Inflammatory macrophage treated with lipopolysaccharide for 4 hours (primary cell): ENCODE data around the gene CACNA1S.

ENCODE experiments used
- DNase-seq: peaks from one replicate; pipeline ENCODE4 v3.0.0-alpha.2; 2020

Gene CACNA1S

GRCh38 chr1:201115390-201115937 lies 3.2 kb upstream of the CACNA1S start:
- no peak for DNase-seq

DNA sequence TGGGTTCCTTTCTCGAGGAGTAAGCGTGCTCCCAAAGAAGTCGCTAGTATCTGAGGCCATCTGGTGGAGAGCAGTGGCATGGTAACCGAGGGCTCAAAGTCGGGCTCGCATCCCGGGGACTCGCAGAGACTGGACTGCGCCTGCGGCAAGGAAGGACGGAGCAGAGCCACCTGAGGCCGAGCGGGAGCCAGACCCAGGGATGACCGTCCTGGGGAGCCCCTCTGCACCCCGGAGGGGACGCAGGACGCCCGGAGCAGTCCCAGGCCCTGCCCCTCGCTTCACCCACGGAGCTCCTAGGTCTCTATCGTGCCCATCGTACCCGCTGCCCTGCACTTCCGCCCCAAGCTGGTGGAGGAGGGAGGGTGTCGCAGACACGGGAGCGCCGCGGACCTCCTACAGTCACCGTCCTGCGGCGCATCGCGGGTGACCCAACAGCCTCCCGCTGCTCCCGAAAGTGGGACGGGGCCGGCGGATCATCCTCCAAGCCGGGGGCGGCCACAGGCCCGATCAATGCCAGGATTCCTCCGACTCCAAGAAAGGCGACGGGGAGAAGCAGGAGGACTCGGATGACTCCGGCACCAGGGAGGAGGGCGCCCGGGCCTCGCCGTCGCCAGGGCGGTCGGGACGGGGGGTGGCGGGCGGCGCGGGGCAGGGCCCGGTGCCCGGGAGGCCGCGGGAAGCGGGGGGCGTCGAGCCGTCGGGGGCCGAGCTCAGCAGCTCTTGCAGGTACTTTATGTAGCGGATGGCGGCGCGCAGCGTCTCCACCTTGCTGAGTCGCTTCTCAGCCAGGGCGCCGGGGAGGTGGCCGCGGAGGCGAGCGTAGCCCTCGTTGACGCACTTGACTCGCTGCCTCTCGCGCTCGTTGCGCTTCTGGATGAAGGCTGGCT lies 2.3 kb upstream of the CACNA1S start:
- peak; percentile 81 for DNase-seq

GRCh38 chr1:201113451-201114244 lies 1.4 kb upstream of the CACNA1S start:
- no peak for DNase-seq

GRCh38 chr1:201112926-201113325 lies 700 bp upstream of the CACNA1S start:
- no peak for DNase-seq

DNA sequence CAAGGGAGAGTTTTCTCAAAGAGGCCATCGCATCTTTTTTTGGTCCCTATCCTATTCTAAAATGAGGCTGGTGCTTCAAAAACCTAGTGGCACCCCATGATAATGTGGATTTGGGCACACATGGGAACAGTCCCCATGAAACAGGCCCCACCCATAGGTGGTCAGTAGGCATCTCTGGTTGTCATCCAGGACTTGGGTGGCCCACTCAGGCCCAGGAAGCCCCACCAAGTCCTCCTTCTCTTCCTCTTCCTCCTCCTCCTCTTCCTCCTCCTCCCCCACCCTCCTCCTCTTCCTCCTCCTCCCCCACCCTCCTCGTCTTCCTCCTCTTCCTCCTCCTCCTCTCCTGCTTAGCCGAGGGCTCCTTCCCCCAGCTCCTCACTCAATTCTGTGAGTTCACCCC lies 554 bp downstream of the CACNA1S start:
- DNase-seq = no peak

DNA sequence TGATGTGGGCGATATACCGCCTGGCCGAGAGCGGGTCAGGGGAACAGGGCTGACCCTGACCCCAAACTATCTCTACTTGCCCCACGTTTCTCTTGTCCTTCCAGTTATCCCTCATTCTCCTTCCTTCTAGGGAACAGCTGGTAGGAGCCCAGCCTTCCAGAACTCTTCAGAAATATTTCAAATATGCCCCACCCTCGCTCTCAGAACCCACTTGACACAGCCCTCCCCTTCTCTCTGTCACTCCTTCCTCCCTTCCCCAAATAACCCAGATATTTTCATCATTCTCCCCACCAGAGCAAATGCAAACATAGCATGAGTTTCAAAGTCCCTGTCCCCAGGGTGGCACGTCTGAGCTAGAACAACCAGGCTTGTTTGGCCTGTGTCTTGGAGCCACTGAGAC lies 1.1 kb downstream of the CACNA1S start:
- DNase-seq = no peak

- no peak for DNase-seq
Observed at GRCh38 chr1:201110616-201111015, 1.6 kb downstream of the CACNA1S start.

GRCh38 chr1:201110138-201110537 lies 2.1 kb downstream of the CACNA1S start:
- DNase-seq = no peak

GRCh38 chr1:201109651-201110050 lies 2.6 kb downstream of the CACNA1S start:
- DNase-seq = no peak

DNA sequence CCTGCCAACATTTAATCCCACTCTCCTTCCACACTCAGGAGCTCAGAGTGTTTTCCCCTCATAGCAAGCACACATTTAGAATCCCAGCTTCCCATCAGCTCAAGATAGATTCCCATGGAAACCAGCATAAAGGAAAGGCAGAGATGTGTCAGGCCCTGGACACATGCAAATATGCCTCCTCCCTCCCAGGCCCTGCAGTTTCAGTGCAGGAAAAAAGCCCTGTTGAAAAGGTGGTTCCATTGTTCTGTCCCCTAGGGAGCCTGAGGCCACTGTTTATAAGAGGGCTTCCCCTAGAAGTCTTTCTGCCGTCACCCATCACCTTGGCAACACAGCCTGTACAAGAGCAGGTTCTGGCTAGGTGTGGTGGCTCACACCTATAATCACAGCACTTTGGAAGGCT lies 3.6 kb downstream of the CACNA1S start:
- DNase-seq = no peak

DNA sequence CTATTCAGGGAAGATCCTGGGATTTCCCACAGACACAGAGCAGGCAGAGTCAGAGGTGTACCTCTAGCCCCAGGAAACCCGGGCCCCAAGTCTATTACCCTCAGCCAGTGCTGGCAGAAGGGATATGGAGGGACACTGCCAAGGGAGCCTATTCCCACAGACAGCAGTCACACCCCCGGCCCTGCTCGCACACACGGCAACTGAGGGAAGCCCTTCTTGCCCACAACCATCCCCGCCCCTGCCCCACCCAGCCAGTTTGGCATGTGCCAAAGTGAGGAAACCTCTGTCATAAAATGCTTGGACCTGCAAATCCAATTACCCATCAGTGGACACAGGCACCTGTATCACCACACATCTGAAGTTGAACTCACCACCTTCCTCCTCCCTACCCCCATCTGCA lies 6.5 kb downstream of the CACNA1S start:
- no peak for DNase-seq

GRCh38 chr1:201104141-201104540 lies 8.1 kb downstream of the CACNA1S start:
- no peak for DNase-seq

- DNase-seq = no peak
Observed at GRCh38 chr1:201103666-201104065, 8.6 kb downstream of the CACNA1S start.

GRCh38 chr1:201100169-201100930 lies 11.9 kb downstream of the CACNA1S start:
- DNase-seq = no peak

DNA sequence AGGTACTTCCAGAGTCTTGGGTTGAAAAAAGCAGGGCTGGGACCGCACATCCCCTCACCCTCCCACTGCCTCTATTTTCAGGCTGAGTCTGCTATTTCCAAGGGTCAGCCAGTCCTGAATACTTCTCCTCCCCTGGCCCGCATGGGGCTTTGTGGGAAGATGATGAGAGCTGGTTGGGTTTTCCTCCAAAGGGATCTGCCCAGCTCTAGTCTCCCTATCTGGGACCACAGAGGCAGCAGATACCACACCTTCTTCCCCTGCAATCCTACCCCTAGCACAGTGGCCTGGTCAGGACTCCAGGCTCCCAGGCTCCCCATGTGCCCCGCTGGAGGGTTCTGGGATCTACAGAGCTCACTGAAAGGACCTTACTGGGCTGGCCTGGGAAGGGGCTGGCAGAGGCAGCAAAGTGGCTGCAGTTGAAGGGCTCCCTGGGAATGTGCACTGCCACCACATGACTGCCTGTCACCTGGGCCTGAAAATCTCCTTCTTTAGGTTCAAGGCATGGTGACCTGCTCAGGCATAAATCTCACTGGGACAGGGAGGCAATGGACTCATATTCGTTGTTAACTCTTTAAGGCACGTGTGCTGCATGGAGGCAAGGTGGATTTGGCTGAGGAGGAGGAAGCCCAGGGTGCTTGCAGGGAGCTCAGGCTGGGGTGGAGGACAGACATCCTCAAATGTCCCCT lies 13.1 kb downstream of the CACNA1S start:
- DNase-seq = no peak

DNA sequence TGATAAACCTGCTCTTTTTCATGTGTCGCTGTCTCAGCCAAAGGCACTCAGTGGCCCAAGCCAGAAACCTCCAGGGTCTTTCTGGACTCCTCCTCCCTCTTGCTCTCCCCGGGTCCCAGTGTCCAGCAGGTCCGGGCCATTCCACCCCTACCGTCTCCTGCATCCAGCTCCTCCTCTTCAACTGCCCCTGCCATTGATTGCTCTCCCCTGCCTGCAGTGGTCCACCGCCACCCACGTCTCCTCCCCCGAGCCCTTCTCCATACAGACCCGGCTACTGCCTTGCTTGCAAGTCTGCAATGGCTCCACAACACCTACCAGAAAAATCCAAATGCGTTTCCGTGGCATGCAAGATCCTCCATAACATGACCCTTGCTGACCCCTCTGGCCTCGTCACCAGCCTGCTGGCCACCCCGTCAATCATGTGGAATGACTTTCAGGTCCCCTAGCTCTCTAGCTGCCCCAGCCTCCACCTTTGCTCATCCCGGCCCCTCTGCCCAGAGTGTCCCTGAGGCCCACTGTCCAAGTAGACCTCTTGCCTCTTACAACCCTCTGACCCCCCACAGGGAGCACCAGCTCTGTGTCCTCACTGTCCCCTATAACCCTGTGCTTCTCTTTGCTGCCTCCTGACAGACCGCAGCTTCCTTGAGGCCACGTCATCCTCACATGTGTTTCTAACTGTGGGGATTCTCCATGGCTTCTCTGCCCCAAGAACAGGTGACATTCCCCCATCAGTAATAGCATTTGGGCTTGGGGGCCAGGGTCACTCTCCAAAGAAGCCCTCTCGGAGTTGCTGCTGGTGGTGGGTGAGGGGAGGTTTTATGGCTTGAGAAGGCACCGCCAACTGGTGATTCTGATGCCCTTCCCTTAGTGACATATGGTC lies 15.0 kb downstream of the CACNA1S start:
- no peak for DNase-seq

DNA sequence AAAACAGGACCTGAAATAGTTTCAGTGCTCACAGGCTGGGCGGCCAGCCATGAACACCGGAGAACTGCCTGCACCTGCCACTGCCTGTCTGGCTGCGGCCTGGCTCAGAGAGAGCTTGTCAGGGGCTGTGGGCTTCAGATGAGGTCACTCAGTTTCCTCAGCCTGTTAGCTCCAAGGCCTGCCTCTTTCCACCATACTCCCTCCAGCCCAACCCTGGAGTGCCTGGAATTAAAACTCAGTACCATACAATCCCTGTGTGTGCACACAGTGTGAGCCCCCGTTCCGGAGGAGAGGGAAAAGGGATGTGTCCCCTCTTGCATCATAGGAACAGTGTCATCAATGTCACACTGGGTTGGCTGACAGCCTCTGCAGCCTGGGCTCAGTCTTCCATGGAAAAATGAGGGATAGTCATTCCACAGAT lies 16.2 kb downstream of the CACNA1S start:
- DNase-seq = peak; percentile 8

- no peak for DNase-seq
Observed at GRCh38 chr1:201095581-201095980, 16.6 kb downstream of the CACNA1S start.

- no peak for DNase-seq
Observed at GRCh38 chr1:201094832-201095231, 17.4 kb downstream of the CACNA1S start.

- no peak for DNase-seq
Observed at GRCh38 chr1:201093962-201094361, 18.3 kb downstream of the CACNA1S start.

DNA sequence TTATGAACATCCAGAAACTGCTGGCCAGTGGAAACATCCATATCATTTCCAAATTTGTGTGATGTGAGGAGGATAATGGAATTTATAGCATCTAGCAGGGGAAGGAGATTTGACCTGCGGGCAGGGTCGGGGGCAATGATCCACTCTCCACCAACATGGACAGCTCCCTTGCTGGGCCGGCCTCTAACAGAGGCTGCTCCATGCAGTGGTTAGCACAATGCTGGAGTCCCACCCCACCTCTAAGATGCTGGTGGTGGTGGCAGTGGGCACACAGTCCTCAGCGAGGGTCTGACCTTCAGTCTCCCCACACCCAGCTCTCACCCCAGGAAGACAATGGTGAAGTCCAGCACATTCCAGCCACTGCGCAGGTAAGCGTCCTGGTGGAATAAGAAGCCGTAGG lies 18.7 kb downstream of the CACNA1S start:
- no peak for DNase-seq
